Fibroblast of skin of scalp (primary cell): ENCODE results near the gene HNRNPUL1.

Experiments used
- DNase-seq: peaks from one replicate; pipeline ENCODE4 v3.0.0-alpha.2; 2013

Gene HNRNPUL1

DNA sequence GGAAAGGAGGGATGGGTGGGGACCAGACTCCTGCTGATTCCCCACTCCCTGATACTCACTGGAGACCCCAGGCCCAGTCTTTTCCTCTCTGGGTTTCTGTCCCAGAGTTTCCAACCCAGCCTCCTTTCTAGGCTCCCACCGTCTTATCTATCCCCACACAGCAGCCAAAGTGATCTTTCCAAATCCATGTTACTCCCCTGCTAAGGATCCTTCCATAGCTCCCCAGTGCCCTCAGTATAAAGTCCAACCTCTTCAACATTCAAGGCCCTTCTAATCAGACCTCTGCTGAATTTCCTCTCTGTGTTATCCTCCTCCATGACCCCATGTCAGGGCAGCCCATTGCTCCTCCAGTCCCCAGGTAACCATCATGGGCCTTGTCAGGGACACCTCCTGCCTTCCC, 90.9 kb downstream of the HNRNPUL1 start:
- DNase-seq: no peak

DNA sequence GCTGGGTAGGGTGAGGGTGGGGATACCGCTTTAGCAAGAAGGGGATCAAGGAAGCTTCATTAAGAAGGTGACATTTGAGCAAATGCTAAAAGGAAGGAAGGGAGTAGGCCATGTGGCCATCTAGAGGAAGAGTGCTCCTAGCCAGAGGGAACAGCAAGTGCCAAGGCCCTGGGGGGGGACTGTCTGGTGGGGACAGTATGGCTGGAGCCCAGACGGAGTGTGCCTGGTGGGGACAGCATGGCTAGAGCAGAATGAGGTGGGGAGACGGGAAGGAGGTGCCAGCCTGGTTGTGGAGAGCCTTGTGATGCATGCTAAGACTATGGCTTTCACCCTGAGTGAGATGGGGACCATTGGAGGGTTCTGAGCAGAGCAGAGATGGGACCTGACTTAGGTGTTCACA, 91.6 kb downstream of the HNRNPUL1 start:
- no peak for DNase-seq

DNA sequence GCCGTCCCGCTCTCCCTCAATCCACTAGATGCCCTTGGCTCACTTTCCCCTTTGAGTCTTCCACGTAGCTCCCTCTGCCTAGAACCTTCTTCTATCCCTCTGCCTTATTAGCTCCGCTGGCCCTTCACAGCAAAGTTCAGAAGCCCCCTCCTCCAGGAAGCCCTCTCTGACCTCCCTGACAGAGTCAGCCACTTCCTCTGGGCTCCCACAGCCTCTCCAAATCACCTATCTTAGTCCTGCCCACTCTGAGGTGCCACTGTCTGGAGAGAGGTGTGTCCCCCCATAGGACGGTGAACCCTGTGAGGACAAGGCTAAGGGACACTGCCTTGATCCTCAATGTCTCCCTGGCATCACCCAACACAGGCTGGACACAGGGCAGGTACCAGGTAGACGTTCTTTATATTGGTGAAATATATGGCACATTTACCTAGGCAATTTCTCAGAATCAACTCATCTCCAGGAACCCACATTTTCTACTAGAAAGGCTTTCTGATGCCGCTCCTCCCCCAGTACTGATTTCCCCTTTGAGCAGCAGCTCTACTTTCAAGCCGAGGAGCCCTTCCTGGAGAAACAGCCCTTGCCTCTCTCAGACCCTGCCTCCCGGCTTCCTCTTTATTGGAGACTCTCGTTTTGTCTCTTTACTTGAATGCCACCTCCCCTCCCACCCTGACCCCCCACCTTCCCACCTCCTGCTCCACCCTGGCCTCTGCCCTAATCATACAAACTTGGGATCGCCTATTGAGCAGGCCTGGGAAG, 93.0 kb downstream of the HNRNPUL1 start:
- DNase-seq: no peak
